Fibroblast of skin of left biceps (primary cell): ENCODE measurements around the gene HS1BP3.

Source experiments
- DNase-seq, 2 experiments: peaks; one replicate each; pipeline ENCODE4 v3.0.0-alpha.2; 2013; ENCODE audit warnings: low read depth in 2 of 2

The HS1BP3 gene

DNA sequence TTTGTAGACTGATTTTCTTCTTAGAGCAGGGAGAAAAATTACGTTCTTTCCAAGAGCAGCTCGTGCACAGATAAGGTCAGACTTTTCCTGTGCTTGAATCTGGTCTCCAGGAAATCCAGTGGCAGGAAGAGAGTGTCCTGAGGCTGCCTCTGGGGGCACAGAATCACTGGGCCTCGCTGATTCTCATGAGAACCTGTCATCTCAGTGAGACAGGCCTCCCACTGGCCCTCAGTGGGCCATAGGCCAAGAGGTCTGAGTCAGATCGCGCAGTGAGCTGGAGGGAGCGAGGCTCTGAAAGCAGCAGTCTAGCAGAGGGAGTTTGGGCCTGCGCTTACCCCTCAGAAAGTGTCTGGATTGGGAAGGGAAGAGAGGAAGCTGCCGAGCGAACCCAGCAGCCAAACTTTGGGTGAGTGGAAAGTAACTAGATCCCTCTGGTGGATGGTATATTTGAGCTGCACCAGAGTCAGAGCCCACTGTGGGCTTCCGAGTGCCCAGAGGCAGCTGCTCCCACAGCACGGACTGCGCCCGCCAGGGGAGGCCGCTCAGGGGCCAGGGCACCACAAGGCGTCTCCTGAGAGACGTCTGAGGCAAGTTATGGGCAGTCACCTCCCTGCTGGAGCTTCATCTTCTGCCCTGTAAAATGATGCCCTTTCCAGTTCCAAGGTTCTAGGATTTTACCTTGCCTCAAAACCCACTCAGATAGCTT, 24.2 kb upstream of the HS1BP3 start:
- DNase-seq: peak; percentile 19 to 35

GRCh38 chr2:20674309-20674965, 23.5 kb upstream of the HS1BP3 start:
- DNase-seq: no peak

DNA sequence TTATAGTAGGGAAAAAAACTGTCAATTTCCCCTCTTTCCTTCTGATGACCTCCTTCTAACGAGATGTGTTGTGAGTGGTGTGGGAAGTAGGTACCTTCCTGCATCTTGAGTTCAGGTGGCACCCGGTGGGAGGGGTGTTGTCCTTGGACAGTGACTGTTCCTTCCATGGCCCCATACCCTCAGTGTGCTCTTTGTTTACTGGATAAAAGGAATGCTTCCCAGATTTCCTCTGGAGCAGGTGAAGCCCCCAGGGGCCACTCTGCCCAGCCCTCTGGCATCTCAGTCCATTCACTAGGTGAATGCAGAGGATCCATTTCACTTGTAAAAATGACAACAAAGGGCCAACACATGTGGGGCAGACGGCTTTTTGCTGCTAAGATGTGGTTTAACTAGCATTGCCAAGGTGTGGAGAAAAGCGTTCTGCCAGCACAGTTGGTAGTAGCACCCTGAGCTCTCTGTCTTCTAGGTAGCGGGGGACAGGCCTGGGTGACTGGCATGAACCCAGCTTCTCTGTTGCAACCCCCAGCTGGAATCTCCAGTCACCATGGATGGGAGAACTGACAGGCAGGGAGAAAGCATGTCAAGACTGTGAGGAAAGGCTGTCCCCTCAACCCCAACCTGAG, 22.9 kb upstream of the HS1BP3 start:
- no peak for DNase-seq

GRCh38 chr2:20672201-20672951, 21.5 kb upstream of the HS1BP3 start:
- no peak for DNase-seq

GRCh38 chr2:20671736-20672080, 20.8 kb upstream of the HS1BP3 start:
- no peak for DNase-seq

GRCh38 chr2:20671036-20671735, 20.3 kb upstream of the HS1BP3 start:
- DNase-seq: no peak

DNA sequence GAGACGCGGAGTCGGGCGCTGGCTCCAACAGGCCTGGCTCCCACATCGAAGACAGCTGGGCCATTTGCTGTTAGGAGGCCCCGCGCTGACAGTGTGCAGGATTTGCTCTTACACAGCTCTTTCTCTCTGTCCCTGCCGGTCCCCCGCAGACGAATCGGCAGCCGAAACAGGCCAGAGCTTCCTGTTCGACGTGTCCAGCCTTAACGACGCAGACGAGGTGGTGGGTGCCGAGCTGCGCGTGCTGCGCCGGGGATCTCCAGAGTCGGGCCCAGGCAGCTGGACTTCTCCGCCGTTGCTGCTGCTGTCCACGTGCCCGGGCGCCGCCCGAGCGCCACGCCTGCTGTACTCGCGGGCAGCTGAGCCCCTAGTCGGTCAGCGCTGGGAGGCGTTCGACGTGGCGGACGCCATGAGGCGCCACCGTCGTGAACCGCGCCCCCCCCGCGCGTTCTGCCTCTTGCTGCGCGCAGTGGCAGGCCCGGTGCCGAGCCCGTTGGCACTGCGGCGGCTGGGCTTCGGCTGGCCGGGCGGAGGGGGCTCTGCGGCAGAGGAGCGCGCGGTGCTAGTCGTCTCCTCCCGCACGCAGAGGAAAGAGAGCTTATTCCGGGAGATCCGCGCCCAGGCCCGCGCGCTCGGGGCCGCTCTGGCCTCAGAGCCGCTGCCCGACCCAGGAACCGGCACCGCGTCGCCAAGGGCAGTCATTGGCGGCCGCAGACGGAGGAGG, 19.6 kb upstream of the HS1BP3 start:
- DNase-seq: no peak

- no peak for DNase-seq
Measured at GRCh38 chr2:20669562-20670314, 18.8 kb upstream of the HS1BP3 start.

DNA sequence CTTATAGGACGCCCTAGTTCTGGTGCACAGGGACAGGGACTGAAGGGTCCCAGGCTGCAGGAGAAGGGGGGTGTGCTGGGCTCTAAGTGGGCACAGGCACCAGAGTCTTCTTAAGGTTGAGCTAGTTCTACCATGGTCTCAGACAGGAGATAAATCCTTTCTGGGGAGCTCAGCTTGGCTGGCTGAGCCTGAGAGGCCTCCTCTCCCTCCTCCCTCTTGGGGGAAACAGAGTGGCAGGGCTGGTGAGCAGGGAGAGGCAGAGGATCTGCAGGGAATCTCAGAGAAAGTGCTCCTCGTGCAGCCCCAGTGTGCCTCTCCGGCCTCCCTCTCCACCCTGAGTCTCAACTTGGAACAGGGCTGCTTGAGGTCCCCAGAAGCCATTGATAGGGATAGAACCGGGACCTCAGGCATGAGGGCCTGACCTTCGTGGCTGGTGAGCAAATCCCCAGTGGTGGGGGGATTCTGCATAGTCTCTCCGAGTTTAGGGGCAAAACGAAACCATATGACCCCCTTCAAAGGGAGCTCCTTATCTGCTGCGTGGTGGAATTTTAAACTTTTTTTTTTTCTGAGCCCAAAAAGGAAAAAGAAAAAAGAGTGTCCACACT, 18.1 kb upstream of the HS1BP3 start:
- DNase-seq: no peak

DNA sequence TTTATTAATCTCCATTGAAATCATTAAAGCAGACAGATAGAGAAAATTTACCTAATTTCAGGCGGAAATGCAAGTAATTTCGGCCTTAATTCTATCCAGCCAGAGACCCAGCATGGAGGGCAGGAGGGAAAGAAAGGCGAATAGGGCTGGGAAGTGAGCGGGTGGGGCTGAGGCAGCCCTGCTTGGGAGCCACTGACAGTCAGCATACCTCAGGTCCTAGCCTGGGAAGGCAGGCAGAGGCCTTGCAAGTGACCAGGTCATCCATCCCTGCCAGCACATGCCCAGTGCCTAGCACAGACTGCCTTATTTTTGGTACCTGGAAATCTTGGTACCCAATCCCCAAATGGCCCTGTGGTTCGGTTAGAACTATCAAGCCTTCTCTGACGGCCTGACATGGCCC, 17.6 kb upstream of the HS1BP3 start:
- DNase-seq: no peak

DNA sequence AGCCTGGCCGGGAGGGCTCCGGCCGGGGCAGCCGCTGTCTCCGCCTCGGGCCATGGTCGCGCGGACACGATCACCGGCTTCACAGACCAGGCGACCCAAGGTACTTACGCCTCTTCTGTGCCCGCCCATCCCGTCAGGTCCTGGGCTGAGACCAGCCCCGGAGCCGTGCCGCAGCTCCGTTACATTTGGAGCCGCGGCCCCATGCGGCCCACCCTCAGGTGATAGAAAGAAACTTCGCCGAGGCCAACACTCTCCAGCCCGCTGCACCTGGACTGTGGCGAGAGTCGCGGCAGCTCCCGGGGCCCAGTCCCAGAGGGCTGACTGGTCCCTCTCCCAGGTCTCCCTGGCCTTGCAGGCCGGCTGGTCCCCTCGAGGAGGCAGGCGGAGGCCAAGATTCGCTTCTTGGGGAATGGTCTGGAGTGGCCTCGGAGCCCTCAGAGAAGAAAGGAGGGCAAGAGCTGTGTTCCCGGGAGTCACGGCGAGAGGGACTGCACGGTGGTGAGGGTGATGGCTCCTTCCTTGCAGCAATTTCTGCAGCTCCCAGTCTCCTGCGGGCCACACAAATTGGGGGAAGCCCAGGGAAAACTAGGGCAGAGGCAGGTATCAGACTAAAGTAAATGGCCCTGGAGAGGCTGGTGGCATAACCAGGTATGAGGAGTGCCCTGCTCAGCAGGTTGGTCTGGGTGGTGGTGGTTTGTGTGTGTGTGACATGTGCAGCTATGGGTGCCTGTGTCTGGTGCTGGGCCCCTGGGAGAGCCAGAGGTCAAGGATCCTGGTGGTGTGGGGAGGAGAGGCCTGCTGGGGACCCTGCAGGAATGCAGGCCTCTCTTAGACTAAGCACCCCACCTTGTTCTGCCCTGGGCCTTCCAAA, 16.9 kb upstream of the HS1BP3 start:
- DNase-seq: no peak

GRCh38 chr2:20667151-20667530, 16.2 kb upstream of the HS1BP3 start:
- DNase-seq: no peak

DNA sequence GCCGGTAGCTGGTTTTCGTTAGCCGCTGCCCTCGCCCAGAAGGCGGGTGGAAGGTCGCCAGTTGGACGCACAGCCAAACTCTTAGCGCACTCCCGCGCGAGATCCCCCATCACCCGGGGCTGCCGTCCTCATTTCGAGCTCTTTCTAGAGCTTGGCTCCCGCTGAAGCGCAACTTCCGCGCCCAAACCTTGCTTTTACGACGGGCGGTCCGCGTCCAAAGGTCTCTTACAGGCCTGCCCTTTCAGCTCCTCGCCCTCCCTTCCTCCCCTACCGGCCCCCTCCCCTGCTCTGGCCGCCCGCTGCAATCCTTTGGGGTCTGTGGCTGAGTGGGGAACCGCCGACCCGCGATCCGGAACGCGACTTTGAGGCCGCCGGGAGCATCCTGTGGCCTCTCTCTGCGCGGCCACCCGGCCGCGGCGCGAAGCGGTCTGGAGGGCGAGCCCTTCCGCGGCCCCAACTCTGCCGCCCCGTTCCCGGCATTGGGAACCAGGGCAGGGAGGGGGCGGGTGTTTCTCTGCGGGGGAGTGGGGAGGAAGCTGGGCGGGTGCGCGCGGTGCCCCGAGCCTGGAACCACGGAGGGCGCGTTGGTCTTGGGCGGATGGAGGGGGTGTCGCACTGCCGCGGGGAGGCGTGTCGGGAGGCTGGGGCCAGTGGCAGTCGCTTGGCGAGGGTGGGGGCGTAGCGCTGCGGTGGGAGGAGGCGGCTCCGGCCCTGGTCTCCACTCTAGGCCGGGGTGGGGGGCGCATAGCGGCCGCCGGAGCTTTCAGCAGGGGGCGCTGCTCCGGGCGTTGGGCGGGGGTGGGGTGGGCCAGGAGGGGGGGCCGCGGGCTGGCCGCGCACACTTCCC, 15.6 kb upstream of the HS1BP3 start, which contains the start of gene GDF7:
Gene GDF7, plus strand, starts transcription at position 841 of the 847 bp plus-strand sequence. CDS start 96 bp downstream, outside the sequence.
- DNase-seq: no peak

- no peak for DNase-seq
Measured at GRCh38 chr2:20666005-20666303, 15.1 kb upstream of the HS1BP3 start.

GRCh38 chr2:20665243-20666004, 14.5 kb upstream of the HS1BP3 start:
- DNase-seq: no peak

- DNase-seq: no peak
Measured at GRCh38 chr2:20664431-20665242, 13.7 kb upstream of the HS1BP3 start.

DNA sequence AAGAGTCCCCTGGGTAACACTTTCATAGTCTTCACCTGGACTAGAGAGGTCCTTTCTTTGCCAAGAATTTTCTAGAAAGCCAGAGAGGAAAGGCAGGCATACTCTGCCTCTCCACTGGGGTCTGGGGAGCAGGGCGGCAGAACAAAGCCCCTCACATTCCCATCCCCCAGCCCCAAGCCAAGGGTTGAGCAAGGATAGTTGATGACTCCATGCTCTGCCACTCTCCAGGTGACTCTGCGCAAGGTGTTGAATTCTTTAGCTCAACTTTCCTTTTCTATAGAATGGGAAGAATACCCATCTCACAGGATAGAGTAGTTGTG, 13.1 kb upstream of the HS1BP3 start:
- DNase-seq: no peak
